A549 (cell line): ENCODE measurements around the gene XRCC5. TPM values are rescaled to one million over a fixed set of nuclear protein-coding genes. Genes with fewer than 3 reads are reported as not detected.

Source experiments
- ATAC-seq, 2 experiments: fragments of 200-7000 bp in 1 of 2; fragments of >200 bp in 1 of 2; cut with Nextera tagmentation in 1 of 2; cut with Tn5 transposase in 1 of 2; 3 replicates each; pipeline versions ENCODE4 v1.8.0 to v1.9.1; 2018 to 2020; ENCODE audit warnings: mild to moderate bottlenecking in 1 of 2, moderate library complexity in 1 of 2
- CTCF ChIA-PET: fragments of 300-600 bp; sonication (Branson Sonifier 250); formaldehyde crosslinking; extraction: SDS; loops from one replicate; lab custom pipeline; 2021; ENCODE audit warnings: antibody characterized with exemption, inconsistent platforms; lab: Yijun Ruan, JAX
- POLR2A ChIA-PET: fragments of 350-600 bp; formaldehyde crosslinking; extraction: SDS; loops from one replicate; lab custom pipeline; 2021; ENCODE audit warnings: antibody characterized with exemption, inconsistent platforms; lab: Yijun Ruan, JAX
- DNase-seq, 2 experiments: peaks; one replicate each; pipeline versions ENCODE4 v3.0.0 to v3.0.0-alpha.2; 2011 to 2016; ENCODE audit warnings: low read depth in 1 of 2, low spot score in 1 of 2
- FAIRE-seq: peaks from 2 replicates; lab custom pipeline; 2011; peaks lifted over from hg19 to GRCh38; lab: Jason Lieb, UNC
- H3K27ac ChIP-seq, 2 experiments: fragments of >200 bp; sonication (Bioruptor Twin); formaldehyde crosslinking; 3 replicates each; pipeline ENCODE4 v1.5.1; 2016 to 2017
- H3K4me1 ChIP-seq: fragments of >200 bp; sonication (Bioruptor Twin); formaldehyde crosslinking; 3 replicates; pipeline ENCODE4 v1.6.1; 2016
- H3K4me2 ChIP-seq: fragments of >200 bp; sonication (Bioruptor Twin); formaldehyde crosslinking; 3 replicates; pipeline ENCODE4 v1.6.1; 2016
- H3K4me3 ChIP-seq: fragments of >200 bp; sonication (Bioruptor Twin); formaldehyde crosslinking; 3 replicates; pipeline ENCODE4 v1.5.1; 2016
- H3K9me3 ChIP-seq: fragments of >200 bp; sonication (Bioruptor Twin); formaldehyde crosslinking; 3 replicates; pipeline ENCODE4 v1.6.1; 2016
- CBX2 ChIP-seq: fragments of 200-600 bp; sonication (generic); IDR thresholded peaks from 2 replicates; pipeline ENCODE4 v1.6.1; 2016; ENCODE audit warnings: low read depth, mild to moderate bottlenecking, borderline replicate concordance
- CEBPB ChIP-seq, 2 experiments: fragments of >200 bp in 1 of 2; sonication (Bioruptor Twin) in 1 of 2; formaldehyde crosslinking in 1 of 2; IDR thresholded peaks; 2 replicates each; pipeline ENCODE4 v1.6.1; 2012 to 2016
- EHF ChIP-seq: fragments of 250-450 bp; sonication (Bioruptor Pico); IDR thresholded peaks from 2 replicates; pipeline ENCODE4 v1.5.0; 2020; ENCODE audit warnings: mild to moderate bottlenecking
- ELK1 ChIP-seq: fragments of 150-350 bp; IDR thresholded peaks from 2 replicates; pipeline ENCODE4 v1.6.1; 2014; ENCODE audit warnings: low read depth, mild to moderate bottlenecking, low read length
- FOSB ChIP-seq: fragments of 250-450 bp; sonication (Bioruptor Pico); IDR thresholded peaks from 2 replicates; pipeline ENCODE4 v1.5.0; 2020; ENCODE audit warnings: mild to moderate bottlenecking, moderate library complexity
- HEYL ChIP-seq: fragments of 250-450 bp; sonication (Bioruptor Pico); IDR thresholded peaks from 2 replicates; pipeline ENCODE4 v1.8.0; 2021; ENCODE audit warnings: mild to moderate bottlenecking, moderate library complexity
- HMGXB4 ChIP-seq: fragments of 250-450 bp; sonication (Bioruptor Pico); IDR thresholded peaks from 2 replicates; pipeline ENCODE4 v1.5.0; 2021; ENCODE audit warnings: mild to moderate bottlenecking, moderate library complexity, borderline replicate concordance
- HOXB13 ChIP-seq: fragments of 250-450 bp; sonication (Bioruptor Pico); IDR thresholded peaks from 2 replicates; pipeline ENCODE4 v1.5.0; 2020; ENCODE audit warnings: low read depth, mild to moderate bottlenecking, moderate library complexity
- HOXB5 ChIP-seq: fragments of 250-450 bp; sonication (Bioruptor Pico); IDR thresholded peaks from 2 replicates; pipeline ENCODE4 v1.5.0; 2020; ENCODE audit warnings: mild to moderate bottlenecking, moderate library complexity
- KDM5A ChIP-seq: fragments of 200-600 bp; sonication (generic); IDR thresholded peaks from 2 replicates; pipeline ENCODE4 v1.6.1; 2016; ENCODE audit warnings: antibody characterized with exemption, mild to moderate bottlenecking
- NFE2L2 ChIP-seq: fragments of 150-350 bp; conservative IDR thresholded peaks from 2 replicates; pipeline ENCODE4 v1.6.1; 2014; ENCODE audit warnings: low read length
- POLR2A ChIP-seq: IDR thresholded peaks from 2 replicates; pipeline ENCODE4 v1.6.1; 2012; ENCODE audit warnings: mild to moderate bottlenecking, low read length
- POLR2AphosphoS2 ChIP-seq: conservative IDR thresholded peaks from 2 replicates; pipeline ENCODE4 v1.6.1; 2012; ENCODE audit warnings: low read length, improper control_type of control experiment, inconsistent platforms
- RAD21 ChIP-seq, 2 experiments: fragments of >200 bp in 1 of 2; sonication (Bioruptor Twin) in 1 of 2; formaldehyde crosslinking in 1 of 2; IDR thresholded peaks in 1 of 2; conservative IDR thresholded peaks in 1 of 2; 2 replicates in 1 of 2; 3 replicates in 1 of 2; pipeline ENCODE4 v1.6.1; 2012 to 2018; ENCODE audit warnings: inconsistent platforms in 1 of 2
- RARB ChIP-seq: fragments of 250-450 bp; sonication (Bioruptor Pico); IDR thresholded peaks from 2 replicates; pipeline ENCODE4 v1.8.0; 2021; ENCODE audit warnings: mild to moderate bottlenecking, moderate library complexity
- RCOR1 ChIP-seq: fragments of 150-350 bp; IDR thresholded peaks from 2 replicates; pipeline ENCODE4 v1.6.1; 2014; ENCODE audit warnings: antibody characterized with exemption, low read length, low read depth
- SREBF2 ChIP-seq: fragments of 450-650 bp; IDR thresholded peaks from 2 replicates; pipeline ENCODE4 v1.6.1; 2014; ENCODE audit warnings: mild to moderate bottlenecking, moderate library complexity
- TFCP2L1 ChIP-seq: fragments of 250-450 bp; sonication (Bioruptor Pico); IDR thresholded peaks from 2 replicates; pipeline ENCODE4 v1.5.0; 2021; ENCODE audit warnings: mild to moderate bottlenecking
- ZFP36 ChIP-seq: fragments of 450-650 bp; IDR thresholded peaks from 2 replicates; pipeline ENCODE4 v1.6.1; 2014; ENCODE audit warnings: borderline replicate concordance; ENCODE audit not compliant: partially characterized antibody
- WGBS: methylation state at CpG from one replicate; pipeline ENCODE4 v1.1.6; 2017; ENCODE audit errors: missing lambda C conversion rate; 5-methylcytosine and 5-hydroxymethylcytosine counted together
- polyA plus RNA-seq, 4 experiments: library from polyadenylated mRNA; depleted of rRNA in 3 of 4; stranded (reverse); fragments of >200 nt; fragmentation: RNase III in 1 of 4; extraction: RNeasy Plus Mini Kit Qiagen cat#74134 plus additional on column Dnase treatment in 1 of 4; gene quantifications; 2 replicates in 3 of 4; 3 replicates in 1 of 4; pipeline ENCODE4 v1.2.3, GENCODE V29; 2011 to 2017
- TF ChIP-seq, protein P1 (sequence below): fragments of >200 bp; sonication (Bioruptor Twin); formaldehyde crosslinking; IDR thresholded peaks from 2 replicates; pipeline ENCODE4 v1.6.1; 2016

The XRCC5 gene
- polyA plus RNA-seq, 2 of the 4 experiments (the other 2 are of a cell fraction), result 217 to 430 TPM

- ATAC-seq, result no peak
- no peak overlapping the region for H3K4me3 ChIP-seq
- ChIA-PET CTCF (no interaction called here), POLR2A (no interaction called here)
- no peak for TF ChIP-seq KDM5A
- H3K4me1 ChIP-seq, result no peaks in the 10 kb centered on the region
- no peak for DNase-seq
- H3K9me3 ChIP-seq, result no peaks in the 10 kb centered on the region
- H3K27ac ChIP-seq, result no peak overlapping the region
- H3K4me2 ChIP-seq, result no peak overlapping the region
- FAIRE-seq, result no peak
- 91% methylated on average over 4 of the region's 4 CpGs for WGBS
These were observed 55.4 kb downstream of the XRCC5 start for GRCh38 chr2:216164576-216164975.

- H3K4me1 ChIP-seq, result no peaks in the 10 kb centered on the region
- FAIRE-seq, result no peak
- H3K9me3 ChIP-seq, result no peaks in the 10 kb centered on the region
- no peak overlapping the region for H3K27ac ChIP-seq
- TF ChIP-seq ZFP36 (no peak), RARB (CRISPR knock-in tag) (no peak), FOSB (CRISPR knock-in tag) (no peak), RCOR1 (no peak), HEYL (CRISPR knock-in tag) (no peak), HOXB5 (CRISPR knock-in tag) (no peak), POLR2AphosphoS2 (no peak), TFCP2L1 (CRISPR knock-in tag) (no peak), ELK1 (no peak), POLR2A (no peak), HMGXB4 (CRISPR knock-in tag) (no peak), HOXB13 (CRISPR knock-in tag) (no peak), CBX2 (no peak), SREBF2 (no peak), KDM5A (no peak), NFE2L2 (no peak), EHF (CRISPR knock-in tag) (no peak)
- TF ChIP-seq, protein P1, sequence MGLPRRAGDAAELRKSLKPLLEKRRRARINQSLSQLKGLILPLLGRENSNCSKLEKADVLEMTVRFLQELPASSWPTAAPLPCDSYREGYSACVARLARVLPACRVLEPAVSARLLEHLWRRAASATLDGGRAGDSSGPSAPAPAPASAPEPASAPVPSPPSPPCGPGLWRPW, result no peak
- TF ChIP-seq, all 56 proteins: peak for 0
- ChIA-PET CTCF (interaction anchor here (0.8 kb wide), 1 partner anchor 9 kb away, joined by 3 read pairs; no protein-coding TSS in a partner anchor), POLR2A (no interaction called here)
- 93% methylated on average over 4 of the region's 4 CpGs for WGBS
- DNase-seq, result no peak
- ATAC-seq, result no peak
- Histone ChIP-seq H3K4me3 (no peak overlapping the region), H3K4me2 (no peak overlapping the region)
These were observed 56.6 kb downstream of the XRCC5 start for GRCh38 chr2:216165711-216166110.

GRCh38 chr2:216169087-216169486, 59.9 kb downstream of the XRCC5 start:
- TF ChIP-seq CEBPB (IDR thresholded peaks at IDR 0.05), result peak in 1 of 2 experiments; percentile 31; a peak in 1 of 4 replicates
- no peak for TF ChIP-seq RAD21 (conservative IDR thresholded peaks at IDR 0.05 in 1 of 2, IDR thresholded peaks at IDR 0.05 in 1 of 2)
- no peak overlapping the region for H3K4me2 ChIP-seq
- H3K4me3 ChIP-seq, result no peak overlapping the region
- ATAC-seq (no peak), DNase-seq (no peak), FAIRE-seq (no peak)
- POLR2A ChIA-PET, result interaction anchor here (0.5 kb wide), 1 partner anchor 338 kb away, joined by 3 read pairs; no protein-coding TSS in a partner anchor
- H3K9me3 ChIP-seq, result no peaks in the 10 kb centered on the region
- CTCF ChIA-PET, result no interaction called here
- H3K4me1 ChIP-seq, result no peaks in the 10 kb centered on the region
- H3K27ac ChIP-seq, result no peak overlapping the region
- WGBS, result 96% methylated on average over 3 of the region's 3 CpGs
